ENCODE results near the gene ARHGEF39. TPM values are rescaled to one million over a fixed set of nuclear protein-coding genes. Genes with fewer than 3 reads are reported as not detected.

Gene ARHGEF39
- polyA plus RNA-seq, 1 donor (not counting 4 experiments of a cell fraction or from before 2014, with no cell fraction given): 2.4 TPM

GRCh38 chr9:35690614-35691333, 25.8 kb upstream of the ARHGEF39 start:
- Histone ChIP-seq H3K79me2 (ENCODE audit: control insufficient read depth, insufficient read depth, low read length) (no peaks in the 10 kb centered on the region), H3K27ac (ENCODE audit: control insufficient read depth, insufficient read depth, low read length) (no peak overlapping the region), H2AFZ (ENCODE audit: control insufficient read depth, low read length) (peak overlapping the region; percentile 60), H3K4me1 (ENCODE audit: control insufficient read depth, extremely low read depth, insufficient read depth, low read length) (peaks cover 16% of the 10 kb centered on the region), H3K9me3 (ENCODE audit: control insufficient read depth, low read depth, low read length) (no peaks in the 10 kb centered on the region), H3K9me1 (ENCODE audit: control insufficient read depth, extremely low read depth, insufficient read depth, low read length) (no peaks in the 10 kb centered on the region), H4K20me1 (ENCODE audit: control insufficient read depth, extremely low read depth, insufficient read depth, low read length) (no peaks in the 10 kb centered on the region), H3K36me3 (ENCODE audit: control insufficient read depth in 2 of 2, extremely low read depth in 1 of 2, insufficient read depth in 2 of 2, low read length in 2 of 2) (peaks cover under 1 to 3% of the 10 kb centered on the region in 2 experiments), H3K4me2 (ENCODE audit: control insufficient read depth, extremely low read depth, insufficient read depth, low read depth, low read length) (peak overlapping the region; percentile 67), H3K4me3 (ENCODE audit: control insufficient read depth in 2 of 3, extremely low read depth in 1 of 3, insufficient read depth in 2 of 3, low read depth in 1 of 3, low read length in 3 of 3) (peak overlapping the region; percentile 50 to 72 (median 66)), H3K9ac (ENCODE audit: control insufficient read depth, extremely low read depth, insufficient read depth, low read length) (peak overlapping the region; percentile 61), H3K27me3 (ENCODE audit: control insufficient read depth, extremely low read depth, insufficient read depth, low read length) (no peaks in the 10 kb centered on the region)
- no peak for TF ChIP-seq CTCF (optimal IDR thresholded peaks at IDR 0.05 in 1 of 3, IDR thresholded peaks at IDR 0.05 in 1 of 3, conservative IDR thresholded peaks at IDR 0.05 in 1 of 3; ENCODE audit: extremely low read depth in 1 of 3, insufficient read depth in 2 of 3, low read length in 3 of 3)
- TF ChIP-seq EZH2 (IDR thresholded peaks at IDR 0.05; ENCODE audit: low read length): no peak
- FAIRE-seq (no peak), DNase-seq (ENCODE audit: low read depth, low spot score) (no peak)
- dilution Hi-C loops (cut with MboI; ENCODE audit: extremely low pct_ligation_motif_present, low sequenced_read_pairs): no loop called here

- no peak overlapping the region for H3K27ac ChIP-seq (ENCODE audit: control insufficient read depth, insufficient read depth, low read length)
- TF ChIP-seq EZH2 (IDR thresholded peaks at IDR 0.05; ENCODE audit: low read length): no peak
- no peak for TF ChIP-seq CTCF (optimal IDR thresholded peaks at IDR 0.05 in 1 of 3, IDR thresholded peaks at IDR 0.05 in 1 of 3, conservative IDR thresholded peaks at IDR 0.05 in 1 of 3; ENCODE audit: extremely low read depth in 1 of 3, insufficient read depth in 2 of 3, low read length in 3 of 3)
- H3K36me3 ChIP-seq (ENCODE audit: control insufficient read depth in 2 of 2, extremely low read depth in 1 of 2, insufficient read depth in 2 of 2, low read length in 2 of 2): peaks cover 0 to 2% of the 10 kb centered on the region in 2 experiments
- H2AFZ ChIP-seq (ENCODE audit: control insufficient read depth, low read length): peak overlapping the region; percentile 20
- peak overlapping the region; percentile 50 to 72 (median 66) for H3K4me3 ChIP-seq (ENCODE audit: control insufficient read depth in 2 of 3, extremely low read depth in 1 of 3, insufficient read depth in 2 of 3, low read depth in 1 of 3, low read length in 3 of 3)
- peak overlapping the region; percentile 67 for H3K4me2 ChIP-seq (ENCODE audit: control insufficient read depth, extremely low read depth, insufficient read depth, low read depth, low read length)
- no peaks in the 10 kb centered on the region for H3K79me2 ChIP-seq (ENCODE audit: control insufficient read depth, insufficient read depth, low read length)
- no peaks in the 10 kb centered on the region for H4K20me1 ChIP-seq (ENCODE audit: control insufficient read depth, extremely low read depth, insufficient read depth, low read length)
- H3K27me3 ChIP-seq (ENCODE audit: control insufficient read depth, extremely low read depth, insufficient read depth, low read length): no peaks in the 10 kb centered on the region
- no peaks in the 10 kb centered on the region for H3K9me1 ChIP-seq (ENCODE audit: control insufficient read depth, extremely low read depth, insufficient read depth, low read length)
- peaks cover 16% of the 10 kb centered on the region for H3K4me1 ChIP-seq (ENCODE audit: control insufficient read depth, extremely low read depth, insufficient read depth, low read length)
- H3K9me3 ChIP-seq (ENCODE audit: control insufficient read depth, low read depth, low read length): no peaks in the 10 kb centered on the region
- no peak for FAIRE-seq
- dilution Hi-C loops (cut with MboI; ENCODE audit: extremely low pct_ligation_motif_present, low sequenced_read_pairs): no loop called here
- DNase-seq (ENCODE audit: low read depth, low spot score): no peak
- H3K9ac ChIP-seq (ENCODE audit: control insufficient read depth, extremely low read depth, insufficient read depth, low read length): peak overlapping the region; percentile 61
Measured at GRCh38 chr9:35690294-35690613, 25.3 kb upstream of the ARHGEF39 start.
